ENCODE data around the gene CACNA1E. TPM values are rescaled to one million over a fixed set of nuclear protein-coding genes. Genes with fewer than 3 reads are reported as not detected.
A peak's percentile ranks its signal among the peaks of the same experiment; 100 is the strongest.

CACNA1E gene
- total RNA-seq, 1 donor from 2014 or later = 0.06 TPM

- Histone ChIP-seq H3K9me3 (no peaks in the 10 kb centered on the region), H3K27me3 (no peaks in the 10 kb centered on the region), H3K4me3 (no peak overlapping the region), H3K27ac (no peak overlapping the region), H3K36me3 (no peaks in the 10 kb centered on the region), H3K4me1 (no peaks in the 10 kb centered on the region)
- no peak for DNase-seq
- ATAC-seq = peak; percentile 31
- no peak for TF ChIP-seq CTCF (IDR thresholded peaks at IDR 0.05)
- intact Hi-C loops (cut with DNase I) = no loop called here
Measured at GRCh38 chr1:181674617-181675016, 191.3 kb downstream of the CACNA1E start.

- no peaks in the 10 kb centered on the region for H3K4me1 ChIP-seq
Measured at GRCh38 chr1:181675091-181675917, 192.0 kb downstream of the CACNA1E start.

GRCh38 chr1:181675918-181676190 lies 192.5 kb downstream of the CACNA1E start:
- Histone ChIP-seq H3K27me3 (no peaks in the 10 kb centered on the region), H3K4me1 (no peaks in the 10 kb centered on the region), H3K4me3 (no peak overlapping the region), H3K27ac (no peak overlapping the region), H3K9me3 (no peaks in the 10 kb centered on the region), H3K36me3 (no peaks in the 10 kb centered on the region)
- DNase-seq (no peak), ATAC-seq (no peak)
- TF ChIP-seq CTCF (IDR thresholded peaks at IDR 0.05) = no peak
- intact Hi-C loops (cut with DNase I) = no loop called here

More at GRCh38 chr1:181675091-181675917, 192.0 kb downstream of the CACNA1E start:
- Histone ChIP-seq H3K9me3 (no peaks in the 10 kb centered on the region), H3K27me3 (no peaks in the 10 kb centered on the region), H3K27ac (no peak overlapping the region), H3K36me3 (no peaks in the 10 kb centered on the region), H3K4me3 (no peak overlapping the region)
- no peak for TF ChIP-seq CTCF (IDR thresholded peaks at IDR 0.05)
- DNase-seq = no peak
- ATAC-seq = no peak
- intact Hi-C loops (cut with DNase I) = no loop called here

- ATAC-seq (peak; percentile 57), DNase-seq (no peak)
- TF ChIP-seq CTCF (IDR thresholded peaks at IDR 0.05) = peak; percentile 39
- intact Hi-C loops (cut with DNase I) = no loop called here
- H3K27me3 ChIP-seq = no peaks in the 10 kb centered on the region
- no peaks in the 10 kb centered on the region for H3K4me1 ChIP-seq
- no peak overlapping the region for H3K4me3 ChIP-seq
- no peaks in the 10 kb centered on the region for H3K9me3 ChIP-seq
- H3K27ac ChIP-seq = no peak overlapping the region
- no peaks in the 10 kb centered on the region for H3K36me3 ChIP-seq
Measured at GRCh38 chr1:181676269-181676668, 193.0 kb downstream of the CACNA1E start.

GRCh38 chr1:181680332-181680731 lies 197.0 kb downstream of the CACNA1E start:
- Histone ChIP-seq H3K9me3 (no peaks in the 10 kb centered on the region), H3K4me1 (no peaks in the 10 kb centered on the region), H3K27me3 (no peaks in the 10 kb centered on the region), H3K36me3 (no peaks in the 10 kb centered on the region), H3K27ac (no peak overlapping the region), H3K4me3 (no peak overlapping the region)
- no peak for TF ChIP-seq CTCF (IDR thresholded peaks at IDR 0.05)
- intact Hi-C loops (cut with DNase I) = no loop called here
- DNase-seq = no peak
- no peak for ATAC-seq

GRCh38 chr1:181680871-181681270 lies 197.6 kb downstream of the CACNA1E start:
- H3K27ac ChIP-seq = no peak overlapping the region
- intact Hi-C loops (cut with DNase I) = no loop called here
- ATAC-seq = no peak
- H3K36me3 ChIP-seq = no peaks in the 10 kb centered on the region
- TF ChIP-seq CTCF (IDR thresholded peaks at IDR 0.05) = no peak
- H3K4me1 ChIP-seq = no peaks in the 10 kb centered on the region
- no peak for DNase-seq
- H3K9me3 ChIP-seq = no peaks in the 10 kb centered on the region
- H3K27me3 ChIP-seq = no peaks in the 10 kb centered on the region
- H3K4me3 ChIP-seq = no peak overlapping the region
